Keratinocyte (primary cell): ENCODE data around the gene GIMAP7. TPM values are rescaled to one million over a fixed set of nuclear protein-coding genes. Genes with fewer than 3 reads are reported as not detected.

Source experiments
- DNase-seq: peaks from one replicate; pipeline ENCODE4 v3.0.0-alpha.2; 2011; ENCODE audit warnings: low read depth, missing footprints, low spot score
- FAIRE-seq: peaks from 2 replicates; lab custom pipeline; 2011; peaks lifted over from hg19 to GRCh38; lab: Jason Lieb, UNC
- H2AFZ ChIP-seq: 2 replicates; pipeline ENCODE4 v1.6.0; 2012; ENCODE audit warnings: low read length, control low read depth, inconsistent platforms; ENCODE audit not compliant: control insufficient read depth
- H3K27ac ChIP-seq: 2 replicates; pipeline ENCODE4 v1.5.1; 2011; ENCODE audit warnings: low read length; ENCODE audit not compliant: control insufficient read depth, insufficient read depth
- H3K27me3 ChIP-seq: 3 replicates; pipeline ENCODE4 v1.6.0; 2011; ENCODE audit warnings: low read length; ENCODE audit not compliant: control insufficient read depth, insufficient read depth; ENCODE audit errors: extremely low read depth
- H3K36me3 ChIP-seq, 2 experiments: 2 replicates in 1 of 2; 3 replicates in 1 of 2; pipeline ENCODE4 v1.5.1; 2011; ENCODE audit warnings: low read length in 2 of 2, mild to moderate bottlenecking in 1 of 2; ENCODE audit not compliant: control insufficient read depth in 2 of 2, insufficient read depth in 2 of 2; ENCODE audit errors: extremely low read depth in 1 of 2
- H3K4me1 ChIP-seq: 3 replicates; pipeline ENCODE4 v1.5.1; 2011; ENCODE audit warnings: low read length; ENCODE audit not compliant: control insufficient read depth, insufficient read depth; ENCODE audit errors: extremely low read depth
- H3K4me2 ChIP-seq: 3 replicates; pipeline ENCODE4 v1.6.0; 2011; ENCODE audit warnings: low read depth, low read length; ENCODE audit not compliant: control insufficient read depth, insufficient read depth; ENCODE audit errors: extremely low read depth
- H3K4me3 ChIP-seq, 3 experiments: fragments of 200-600 bp in 1 of 3; sonication (generic) in 1 of 3; 2 replicates in 2 of 3; 3 replicates in 1 of 3; pipeline ENCODE4 v1.5.1; 2011 to 2016; ENCODE audit warnings: low read length in 3 of 3, mild to moderate bottlenecking in 3 of 3, control low read depth in 2 of 3, inconsistent platforms in 1 of 3, low read depth in 1 of 3, mixed read lengths in 1 of 3, mixed run types in 1 of 3, moderate library complexity in 1 of 3; ENCODE audit not compliant: control insufficient read depth in 2 of 3, insufficient read depth in 2 of 3; ENCODE audit errors: extremely low read depth in 1 of 3
- H3K79me2 ChIP-seq: 2 replicates; pipeline ENCODE4 v1.6.0; 2012; ENCODE audit warnings: low read length; ENCODE audit not compliant: control insufficient read depth, insufficient read depth
- H3K9ac ChIP-seq: 3 replicates; pipeline ENCODE4 v1.6.0; 2011; ENCODE audit warnings: low read length; ENCODE audit not compliant: control insufficient read depth, insufficient read depth; ENCODE audit errors: extremely low read depth
- H3K9me1 ChIP-seq: 3 replicates; pipeline ENCODE4 v1.6.0; 2011; ENCODE audit warnings: low read length; ENCODE audit not compliant: control insufficient read depth, insufficient read depth; ENCODE audit errors: extremely low read depth
- H3K9me3 ChIP-seq: 2 replicates; pipeline ENCODE4 v1.5.1; 2012; ENCODE audit warnings: low read depth, low read length; ENCODE audit not compliant: control insufficient read depth
- H4K20me1 ChIP-seq: 3 replicates; pipeline ENCODE4 v1.6.0; 2011; ENCODE audit warnings: low read length; ENCODE audit not compliant: control insufficient read depth, insufficient read depth; ENCODE audit errors: extremely low read depth
- CTCF ChIP-seq, 3 experiments: IDR thresholded peaks in 1 of 3; conservative IDR thresholded peaks in 1 of 3; optimal IDR thresholded peaks in 1 of 3; 2 replicates in 2 of 3; 3 replicates in 1 of 3; pipeline versions ENCODE3 to v1.5.1; 2011; ENCODE audit warnings: low read length in 3 of 3, mild to moderate bottlenecking in 3 of 3, moderate library complexity in 2 of 3, control low read depth in 1 of 3, inconsistent platforms in 1 of 3; ENCODE audit not compliant: insufficient read depth in 2 of 3; ENCODE audit errors: extremely low read depth in 1 of 3
- EZH2 ChIP-seq: IDR thresholded peaks from one replicate; pipeline ENCODE4 v1.6.1; 2012; ENCODE audit warnings: inconsistent platforms, mild to moderate bottlenecking, low read length, moderate library complexity
- dilution Hi-C: fragments of 300-500 bp; cut with MboI; formaldehyde crosslinking; loops from one replicate; pipeline ENCODE4 v1.7.0; 2020; ENCODE audit warnings: low sequenced_read_pairs; ENCODE audit not compliant: extremely low pct_ligation_motif_present
- polyA plus RNA-seq, 5 experiments: library from polyadenylated mRNA; depleted of rRNA in 3 of 5; stranded (reverse) in 3 of 5; stranded (forward) in 1 of 5; unstranded in 1 of 5; fragments of >200 nt; gene quantifications; 1 replicate in 1 of 5; 2 replicates in 3 of 5; 3 replicates in 1 of 5; pipeline versions ENCODE4 v1.2.1 to v1.2.3, GENCODE V29; 2011 to 2012; ENCODE audit warnings: missing spikeins in 2 of 5, low read depth in 1 of 5, low replicate concordance in 1 of 5

GIMAP7 gene
- polyA plus RNA-seq, 1 donor (not counting 4 experiments of a cell fraction or from before 2014, with no cell fraction given): not detected

GRCh38 chr7:150502519-150502918 lies 12.2 kb upstream of the GIMAP7 start:
- no peak overlapping the region for H3K4me2 ChIP-seq
- FAIRE-seq: no peak
- no peak for DNase-seq
- no peaks in the 10 kb centered on the region for H3K4me1 ChIP-seq
- no peaks in the 10 kb centered on the region for H3K36me3 ChIP-seq
- TF ChIP-seq CTCF (optimal IDR thresholded peaks at IDR 0.05 in 1 of 3, IDR thresholded peaks at IDR 0.05 in 1 of 3, conservative IDR thresholded peaks at IDR 0.05 in 1 of 3; ENCODE audit: extremely low read depth in 1 of 3, insufficient read depth in 2 of 3, low read length in 3 of 3) (no peak), EZH2 (no peak)
- dilution Hi-C loops: no loop called here
- no peak overlapping the region for H3K9ac ChIP-seq
- H3K9me3 ChIP-seq: no peaks in the 10 kb centered on the region
- H3K27ac ChIP-seq: no peak overlapping the region
- no peak overlapping the region for H3K4me3 ChIP-seq
- no peaks in the 10 kb centered on the region for H3K9me1 ChIP-seq
- no peak overlapping the region for H2AFZ ChIP-seq
- H3K27me3 ChIP-seq: no peaks in the 10 kb centered on the region
- no peaks in the 10 kb centered on the region for H4K20me1 ChIP-seq
- H3K79me2 ChIP-seq: no peaks in the 10 kb centered on the region

GRCh38 chr7:150503155-150503554 lies 11.5 kb upstream of the GIMAP7 start:
- FAIRE-seq: no peak
- TF ChIP-seq EZH2 (no peak), CTCF (optimal IDR thresholded peaks at IDR 0.05 in 1 of 3, IDR thresholded peaks at IDR 0.05 in 1 of 3, conservative IDR thresholded peaks at IDR 0.05 in 1 of 3; ENCODE audit: extremely low read depth in 1 of 3, insufficient read depth in 2 of 3, low read length in 3 of 3) (no peak)
- Histone ChIP-seq H3K79me2 (no peaks in the 10 kb centered on the region), H3K36me3 (no peaks in the 10 kb centered on the region), H3K9me1 (no peaks in the 10 kb centered on the region), H3K4me2 (no peak overlapping the region), H3K4me1 (no peaks in the 10 kb centered on the region), H2AFZ (no peak overlapping the region), H3K4me3 (no peak overlapping the region), H3K9ac (no peak overlapping the region), H4K20me1 (no peaks in the 10 kb centered on the region), H3K27me3 (no peaks in the 10 kb centered on the region), H3K27ac (no peak overlapping the region), H3K9me3 (no peaks in the 10 kb centered on the region)
- DNase-seq: no peak
- dilution Hi-C loops: no loop called here
